Measurements from ENCODE around the gene ACP7. TPM values are rescaled to one million over a fixed set of nuclear protein-coding genes. Genes with fewer than 3 reads are reported as not detected.
A peak's percentile ranks its signal among the peaks of the same experiment; 100 is the strongest.
"Not testable (repeated sequence)": the region's sequence is repeated elsewhere in the genome, so short reads cannot be mapped to it uniquely, and the experiment has no call there.

The ACP7 gene
- total RNA-seq, 1 donor from 2014 or later, result not detected

DNA sequence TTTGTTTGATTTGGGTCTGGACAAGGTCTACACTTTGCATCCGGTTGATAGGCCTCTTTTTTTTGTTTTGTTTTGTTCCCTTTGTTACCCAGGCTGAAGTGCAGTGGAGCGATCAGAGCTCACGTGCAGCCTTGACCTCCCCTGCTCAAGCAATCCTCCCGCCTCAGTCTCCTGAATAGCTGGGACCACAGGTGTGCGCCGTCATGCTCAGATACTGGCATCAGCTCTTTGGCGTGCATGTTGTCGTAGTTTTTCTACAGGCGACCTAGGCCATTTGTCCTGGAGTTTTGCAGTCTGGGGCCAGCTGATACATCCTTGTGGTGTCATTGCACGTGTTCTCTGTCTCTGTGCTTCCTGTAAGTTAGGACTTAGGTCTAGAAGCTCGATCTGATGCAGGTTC lies 57.8 kb downstream of the ACP7 start:
- H3K27ac Mint-ChIP-seq, result peak overlapping the region; percentile 100
- DNase-seq (ENCODE audit: low spot score in 2 of 2, unreplicated experiment in 2 of 2), result no peak
- no peak overlapping the region for H3K4me3 Mint-ChIP-seq
- H3K36me3 Mint-ChIP-seq, result peaks cover 2% of the 10 kb centered on the region
- no peaks in the 10 kb centered on the region for H3K9me3 Mint-ChIP-seq
- TF ChIP-seq, protein P1, sequence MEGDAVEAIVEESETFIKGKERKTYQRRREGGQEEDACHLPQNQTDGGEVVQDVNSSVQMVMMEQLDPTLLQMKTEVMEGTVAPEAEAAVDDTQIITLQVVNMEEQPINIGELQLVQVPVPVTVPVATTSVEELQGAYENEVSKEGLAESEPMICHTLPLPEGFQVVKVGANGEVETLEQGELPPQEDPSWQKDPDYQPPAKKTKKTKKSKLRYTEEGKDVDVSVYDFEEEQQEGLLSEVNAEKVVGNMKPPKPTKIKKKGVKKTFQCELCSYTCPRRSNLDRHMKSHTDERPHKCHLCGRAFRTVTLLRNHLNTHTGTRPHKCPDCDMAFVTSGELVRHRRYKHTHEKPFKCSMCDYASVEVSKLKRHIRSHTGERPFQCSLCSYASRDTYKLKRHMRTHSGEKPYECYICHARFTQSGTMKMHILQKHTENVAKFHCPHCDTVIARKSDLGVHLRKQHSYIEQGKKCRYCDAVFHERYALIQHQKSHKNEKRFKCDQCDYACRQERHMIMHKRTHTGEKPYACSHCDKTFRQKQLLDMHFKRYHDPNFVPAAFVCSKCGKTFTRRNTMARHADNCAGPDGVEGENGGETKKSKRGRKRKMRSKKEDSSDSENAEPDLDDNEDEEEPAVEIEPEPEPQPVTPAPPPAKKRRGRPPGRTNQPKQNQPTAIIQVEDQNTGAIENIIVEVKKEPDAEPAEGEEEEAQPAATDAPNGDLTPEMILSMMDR (IDR thresholded peaks at IDR 0.05; ENCODE audit: unreplicated experiment), result no peak
- H3K27me3 Mint-ChIP-seq (ENCODE audit: low read depth), result no peaks in the 10 kb centered on the region
- H3K4me1 Mint-ChIP-seq, result peaks cover 74% of the 10 kb centered on the region

DNA sequence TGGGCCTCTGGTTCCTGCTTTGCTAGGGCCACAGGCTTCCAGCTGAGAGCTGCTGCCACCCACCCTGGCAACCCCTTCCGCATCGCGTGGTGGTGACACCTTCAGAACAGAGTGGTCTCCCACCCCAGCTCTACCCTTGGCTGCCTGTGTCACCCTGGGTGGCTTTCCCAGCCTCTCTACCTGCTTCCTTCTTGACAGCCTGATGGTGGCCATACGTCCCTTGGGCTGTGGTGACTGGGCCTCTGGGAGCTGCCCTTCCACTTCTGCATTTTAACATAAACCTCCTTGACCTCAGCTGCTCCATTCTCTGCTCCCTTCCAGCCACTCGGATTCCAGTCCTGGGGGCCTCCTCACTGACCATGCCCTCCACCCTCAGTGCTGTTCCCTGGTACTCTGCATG lies 58.5 kb downstream of the ACP7 start:
- Mint-ChIP-seq H3K4me1 (peaks cover 68% of the 10 kb centered on the region), H3K27ac (peak overlapping the region; percentile 87), H3K36me3 (peaks cover 4% of the 10 kb centered on the region), H3K9me3 (no peaks in the 10 kb centered on the region), H3K27me3 (ENCODE audit: low read depth) (no peaks in the 10 kb centered on the region), H3K4me3 (no peak overlapping the region)
- DNase-seq (ENCODE audit: low spot score in 2 of 2, unreplicated experiment in 2 of 2), result no peak
- TF ChIP-seq, protein P1 (IDR thresholded peaks at IDR 0.05; ENCODE audit: unreplicated experiment), result no peak

DNA sequence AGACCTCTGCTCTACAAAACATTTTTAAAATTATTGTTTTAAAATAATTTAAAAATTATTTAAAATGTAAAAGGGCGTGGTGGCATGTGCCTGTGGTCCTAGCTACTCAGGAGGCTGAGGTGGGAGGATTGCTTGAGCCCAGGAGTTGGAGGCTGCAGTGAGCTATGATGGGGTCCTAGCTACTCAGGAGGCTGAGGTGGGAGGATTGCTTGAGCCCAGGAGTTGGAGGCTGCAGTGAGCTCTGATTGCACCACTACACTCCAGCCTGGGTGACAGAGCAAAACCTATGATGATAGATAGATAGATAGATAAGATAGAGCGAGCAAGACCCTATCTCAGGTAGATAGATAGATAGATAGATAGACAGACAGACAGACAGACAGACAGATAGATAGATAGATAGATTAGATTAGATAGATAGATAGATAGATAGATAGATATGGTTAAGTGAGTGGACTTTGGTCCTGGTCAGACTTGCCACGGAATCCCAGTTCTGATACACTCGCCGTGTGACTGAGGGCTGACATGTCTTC lies 59.7 kb downstream of the ACP7 start:
- Mint-ChIP-seq H3K4me1 (peaks cover 61% of the 10 kb centered on the region), H3K27ac (peak overlapping the region; percentile 93)
- H3K27me3 Mint-ChIP-seq (ENCODE audit: low read depth); H3K4me3 Mint-ChIP-seq; H3K36me3 Mint-ChIP-seq; DNase-seq (ENCODE audit: low spot score in 2 of 2, unreplicated experiment in 2 of 2); H3K9me3 Mint-ChIP-seq: not testable (repeated sequence)

DNA sequence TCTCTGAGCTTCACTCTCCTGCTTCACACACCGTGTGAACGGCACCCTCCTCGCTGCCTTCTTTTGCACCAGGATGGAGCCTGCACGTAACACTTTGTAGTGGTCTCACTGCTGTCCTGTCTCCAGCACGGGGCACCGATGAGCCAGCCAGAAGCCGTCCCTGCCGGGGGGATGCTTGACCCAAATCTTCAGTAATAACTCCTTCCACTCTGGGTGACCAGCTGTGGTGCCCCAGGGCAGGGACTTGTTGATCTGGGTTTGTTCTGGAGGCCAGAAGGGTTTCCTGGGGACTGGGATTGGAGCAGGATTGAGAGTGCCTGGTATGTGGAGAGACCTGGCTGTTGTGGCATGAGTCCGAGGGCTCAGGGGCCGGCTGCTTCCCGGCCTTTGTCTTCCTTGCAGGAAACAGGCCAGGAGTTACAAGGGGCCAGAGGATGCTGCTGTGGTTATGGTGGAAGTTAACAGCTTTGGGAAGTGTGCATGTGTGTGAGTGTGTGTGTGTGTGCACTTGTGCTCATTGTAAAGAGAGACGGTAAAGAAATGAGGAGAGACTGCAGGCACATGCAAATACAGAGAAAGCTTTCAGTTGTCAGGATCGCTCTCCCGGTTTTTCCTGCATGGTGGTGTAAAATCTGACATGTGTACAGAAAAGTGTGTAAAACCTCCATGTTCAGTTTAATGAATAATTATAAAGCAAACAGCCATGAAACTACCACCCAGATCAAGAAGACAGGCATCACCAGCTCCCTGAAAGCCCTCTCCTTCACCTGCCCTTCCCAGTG lies 60.3 kb downstream of the ACP7 start:
- no peak for DNase-seq (ENCODE audit: low spot score in 2 of 2, unreplicated experiment in 2 of 2)
- peak overlapping the region; percentile 93 for H3K27ac Mint-ChIP-seq
- H3K4me1 Mint-ChIP-seq, result peaks cover 54% of the 10 kb centered on the region
- peaks cover 11% of the 10 kb centered on the region for H3K36me3 Mint-ChIP-seq
- H3K4me3 Mint-ChIP-seq, result no peak overlapping the region
- TF ChIP-seq, protein P1 (IDR thresholded peaks at IDR 0.05; ENCODE audit: unreplicated experiment), result no peak
- H3K27me3 Mint-ChIP-seq (ENCODE audit: low read depth), result no peaks in the 10 kb centered on the region
- H3K9me3 Mint-ChIP-seq, result peaks cover 2% of the 10 kb centered on the region

DNA sequence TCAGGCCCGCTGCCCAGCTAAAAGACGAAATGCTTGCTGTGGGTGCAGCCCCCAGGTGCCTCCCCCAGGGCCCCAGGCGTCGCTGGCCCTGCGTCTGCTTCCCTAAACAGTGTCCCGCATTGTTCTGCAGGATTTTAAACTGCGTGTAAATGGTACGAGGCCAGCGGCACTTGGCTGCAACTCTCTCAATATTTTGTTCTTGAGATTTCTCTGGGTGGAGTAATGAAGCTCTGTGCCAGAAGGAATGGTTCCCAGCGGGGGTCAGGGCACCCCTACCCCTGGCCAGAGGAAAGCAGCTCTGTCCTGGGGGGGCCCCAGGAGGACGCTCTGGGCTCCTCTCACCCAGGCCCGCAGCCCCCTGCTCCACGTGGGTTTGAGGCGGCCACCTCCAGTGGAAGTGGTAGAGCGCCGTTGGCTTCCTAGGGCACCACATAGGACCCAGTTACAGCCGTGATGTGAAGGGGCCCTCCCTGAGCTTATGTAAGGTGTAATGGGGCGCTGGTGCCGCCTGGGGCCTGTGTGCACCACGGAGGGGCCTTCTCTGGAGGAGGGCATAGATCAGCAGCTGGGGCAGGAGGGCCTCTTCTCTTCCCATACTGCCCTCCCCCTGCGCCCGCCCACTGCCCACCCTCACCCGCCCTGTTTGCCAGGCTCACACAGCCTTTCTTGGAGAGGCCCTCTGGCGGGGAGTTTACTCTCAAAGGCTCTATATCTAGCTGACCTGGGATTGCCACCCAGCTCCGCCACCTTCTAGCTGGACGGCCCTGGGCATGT lies 61.2 kb downstream of the ACP7 start:
- H3K9me3 Mint-ChIP-seq, result peaks cover 2% of the 10 kb centered on the region
- H3K27ac Mint-ChIP-seq, result peak overlapping the region; percentile 95
- H3K4me3 Mint-ChIP-seq, result no peak overlapping the region

More for the DNA sequence above, 61.2 kb downstream of the ACP7 start:
- DNase-seq (ENCODE audit: low spot score in 2 of 2, unreplicated experiment in 2 of 2), result no peak
- peaks cover 11% of the 10 kb centered on the region for H3K36me3 Mint-ChIP-seq
- TF ChIP-seq, protein P1 (IDR thresholded peaks at IDR 0.05; ENCODE audit: unreplicated experiment), result no peak
- no peaks in the 10 kb centered on the region for H3K27me3 Mint-ChIP-seq (ENCODE audit: low read depth)
- peaks cover 45% of the 10 kb centered on the region for H3K4me1 Mint-ChIP-seq
